OCI-LY7 (cell line): ENCODE data around the gene CST11. TPM values are rescaled to one million over a fixed set of nuclear protein-coding genes. Genes with fewer than 3 reads are reported as not detected.

ENCODE experiments used
- BruUV-seq: library from RNA; stranded (reverse); fragments of 400-500 nt; replicated peaks from 2 replicates; lab custom pipeline; 2021; lab: Mats Ljungman, UMichigan
- CTCF ChIA-PET: fragments of 300-600 bp; sonication (Branson Sonifier 250); formaldehyde crosslinking; loops from one replicate; lab custom pipeline; 2022; ENCODE audit warnings: antibody characterized with exemption; ENCODE audit not compliant: unreplicated experiment; lab: Charles Lee
- POLR2A ChIA-PET: fragments of 300-600 bp; sonication (Branson Sonifier 250); formaldehyde crosslinking; loops from one replicate; lab custom pipeline; 2022; ENCODE audit warnings: antibody characterized with exemption; lab: Charles Lee
- DNase-seq: peaks from one replicate; pipeline ENCODE4 v3.0.0-alpha.2; 2015; ENCODE audit warnings: low spot score
- H2AFZ ChIP-seq: fragments of 200-600 bp; sonication (generic), shearing (Covaris generic); 2 replicates; pipeline ENCODE4 v1.6.1; 2014; ENCODE audit warnings: mild to moderate bottlenecking, antibody characterized with exemption, low read length, moderate library complexity
- H3K27ac ChIP-seq: fragments of 200-600 bp; sonication (generic); 2 replicates; pipeline ENCODE4 v1.5.1; 2014; ENCODE audit warnings: mixed run types, low read depth, mild to moderate bottlenecking, moderate library complexity, low read length, inconsistent platforms; ENCODE audit not compliant: poor library complexity, severe bottlenecking
- H3K36me3 ChIP-seq: fragments of 200-600 bp; sonication (generic); 2 replicates; pipeline ENCODE4 v1.6.1; 2014; ENCODE audit warnings: mild to moderate bottlenecking, antibody characterized with exemption, low read length, moderate library complexity, mixed read lengths; ENCODE audit not compliant: insufficient read depth
- H3K4me1 ChIP-seq: fragments of 200-600 bp; sonication (generic); 2 replicates; pipeline ENCODE4 v1.5.1; 2014; ENCODE audit warnings: mild to moderate bottlenecking, low read length; ENCODE audit not compliant: insufficient read depth, poor library complexity, severe bottlenecking
- H3K4me2 ChIP-seq: fragments of 200-600 bp; sonication (generic); 2 replicates; pipeline ENCODE4 v1.6.1; 2014; ENCODE audit warnings: mild to moderate bottlenecking, low read length
- H3K4me3 ChIP-seq: fragments of 200-600 bp; sonication (generic); 2 replicates; pipeline ENCODE4 v1.5.1; 2014; ENCODE audit warnings: mild to moderate bottlenecking, low read depth, low read length; ENCODE audit not compliant: poor library complexity, severe bottlenecking
- H3K79me2 ChIP-seq: fragments of 200-600 bp; sonication (generic); 2 replicates; pipeline ENCODE4 v1.6.1; 2016; ENCODE audit warnings: low read depth, mild to moderate bottlenecking, low read length, moderate library complexity, mixed read lengths; ENCODE audit not compliant: insufficient read depth
- H3K9me2 ChIP-seq: fragments of 200-600 bp; sonication (generic); 2 replicates; pipeline ENCODE4 v1.6.1; 2016; ENCODE audit warnings: mild to moderate bottlenecking, low read length, mixed read lengths; ENCODE audit not compliant: insufficient read depth
- H3K9me3 ChIP-seq: fragments of 200-600 bp; sonication (generic); 2 replicates; pipeline ENCODE4 v1.6.1; 2014; ENCODE audit warnings: mild to moderate bottlenecking, mixed run types, low read length, mixed read lengths
- H4K20me1 ChIP-seq: fragments of 200-600 bp; sonication (generic); 2 replicates; pipeline ENCODE4 v1.6.1; 2014; ENCODE audit warnings: mild to moderate bottlenecking, antibody characterized with exemption, low read length, moderate library complexity, mixed read lengths; ENCODE audit not compliant: insufficient read depth
- EZH2phosphoT487 ChIP-seq: fragments of 200-600 bp; sonication (generic); IDR thresholded peaks from 2 replicates; pipeline ENCODE4 v1.6.1; 2018; ENCODE audit warnings: low read depth, borderline replicate concordance, mild to moderate bottlenecking, mixed run types, antibody characterized with exemption, low read length, moderate library complexity, mixed read lengths
- intact Hi-C: fragments of 100-400 bp; cut with micrococcal nuclease; formaldehyde crosslinking; loops from one replicate; pipeline ENCODE4 v1.10.0; 2022; ENCODE audit not compliant: unreplicated experiment
- total RNA-seq, 2 experiments: library from RNA; depleted of rRNA in 1 of 2; stranded (reverse); fragments of >200 nt in 1 of 2; shearing (Covaris generic) in 1 of 2; gene quantifications; 2 replicates each; pipeline ENCODE4 v1.2.3, GENCODE V29; 2014 to 2022
- TF ChIP-seq, protein P1 (sequence below): fragments of 200-600 bp; sonication (generic); conservative IDR thresholded peaks from 2 replicates; pipeline ENCODE4 v1.5.1; 2014; ENCODE audit warnings: mild to moderate bottlenecking, antibody characterized with exemption, low read length, moderate library complexity, mixed read lengths

Gene CST11
- total RNA-seq, 2 experiments from 2014 or later, result not detected

DNA sequence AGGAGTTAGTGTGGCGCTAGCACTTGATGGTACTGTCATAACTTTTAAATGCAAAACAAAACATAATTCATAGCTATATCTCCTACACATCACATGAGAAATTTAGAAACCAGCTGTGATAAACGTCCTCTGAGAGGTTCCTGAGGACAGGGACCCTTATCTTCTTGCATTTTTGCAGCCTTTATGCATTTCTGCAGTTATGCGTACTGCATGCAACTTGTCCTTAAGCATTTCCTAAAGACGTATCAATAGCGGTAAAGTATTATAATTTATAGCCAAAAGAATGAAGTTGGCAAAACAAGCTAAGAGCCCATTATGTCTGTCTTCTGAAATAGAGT, 33.0 kb downstream of the CST11 start:
- Histone ChIP-seq H3K36me3 (no peaks in the 10 kb centered on the region; the same call in 1 of the 2 replicates), H3K4me2 (peak overlapping the region; percentile 68), H2AFZ (no peak overlapping the region), H3K79me2 (peaks cover 40% of the 10 kb centered on the region; the same call in 1 of the 2 replicates), H3K9me3 (no peaks in the 10 kb centered on the region), H3K4me1 (peaks cover 19% of the 10 kb centered on the region), H3K27ac (no peak overlapping the region), H3K9me2 (no peaks in the 10 kb centered on the region), H3K4me3 (peak overlapping the region; percentile 100), H4K20me1 (peaks cover 16% of the 10 kb centered on the region; the same call in 1 of the 2 replicates)
- intact Hi-C loops, result no loop called here
- no peak for TF ChIP-seq EZH2phosphoT487
- DNase-seq, result no peak
- POLR2A ChIA-PET, result interaction anchor here (0.6 to 1.7 kb wide), 8 partner anchors 9 to 70 kb away, joined by 3 to 8 read pairs (median 4); partner anchors contain the start of gene NXT1
- CTCF ChIA-PET, result interaction anchor here (0.7 kb wide), 1 partner anchor 29 kb away, joined by 3 read pairs; no protein-coding TSS in a partner anchor
- TSS peak; percentile 55 for BruUV-seq

DNA sequence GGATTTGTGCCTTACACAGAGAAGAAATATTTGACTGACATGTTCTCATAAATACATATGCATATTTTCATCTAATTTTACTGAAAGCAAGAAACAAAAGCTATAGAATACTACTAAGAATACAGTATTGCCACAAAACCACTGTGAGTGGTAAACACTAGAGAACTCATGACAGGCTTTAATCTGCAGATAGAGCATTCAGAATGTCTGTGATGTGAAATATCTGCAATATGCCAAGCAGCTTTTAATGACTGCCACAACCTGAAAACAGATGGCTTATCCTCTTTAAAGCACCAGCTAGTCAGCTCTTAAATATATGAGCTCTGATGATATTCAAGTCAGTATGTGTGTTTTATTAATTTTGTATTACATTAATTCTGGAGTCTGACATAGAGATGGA, 34.8 kb downstream of the CST11 start:
- H3K9me3 ChIP-seq, result no peaks in the 10 kb centered on the region
- no peak for DNase-seq
- peaks cover 58% of the 10 kb centered on the region for H3K79me2 ChIP-seq
- no peak overlapping the region for H3K4me2 ChIP-seq
- H3K4me3 ChIP-seq, result no peak overlapping the region
- POLR2A ChIA-PET, result interaction anchor here (0.7 to 3.0 kb wide), 4 partner anchors 11 to 68 kb away, joined by 3 to 8 read pairs (median 6); no protein-coding TSS in a partner anchor
- CTCF ChIA-PET, result interaction anchor here (0.7 kb wide), 1 partner anchor 11 kb away, joined by 3 read pairs; no protein-coding TSS in a partner anchor
- no peak overlapping the region for H2AFZ ChIP-seq
- peaks cover 19% of the 10 kb centered on the region for H3K4me1 ChIP-seq
- TF ChIP-seq EZH2phosphoT487, result no peak
- TF ChIP-seq, protein P1, sequence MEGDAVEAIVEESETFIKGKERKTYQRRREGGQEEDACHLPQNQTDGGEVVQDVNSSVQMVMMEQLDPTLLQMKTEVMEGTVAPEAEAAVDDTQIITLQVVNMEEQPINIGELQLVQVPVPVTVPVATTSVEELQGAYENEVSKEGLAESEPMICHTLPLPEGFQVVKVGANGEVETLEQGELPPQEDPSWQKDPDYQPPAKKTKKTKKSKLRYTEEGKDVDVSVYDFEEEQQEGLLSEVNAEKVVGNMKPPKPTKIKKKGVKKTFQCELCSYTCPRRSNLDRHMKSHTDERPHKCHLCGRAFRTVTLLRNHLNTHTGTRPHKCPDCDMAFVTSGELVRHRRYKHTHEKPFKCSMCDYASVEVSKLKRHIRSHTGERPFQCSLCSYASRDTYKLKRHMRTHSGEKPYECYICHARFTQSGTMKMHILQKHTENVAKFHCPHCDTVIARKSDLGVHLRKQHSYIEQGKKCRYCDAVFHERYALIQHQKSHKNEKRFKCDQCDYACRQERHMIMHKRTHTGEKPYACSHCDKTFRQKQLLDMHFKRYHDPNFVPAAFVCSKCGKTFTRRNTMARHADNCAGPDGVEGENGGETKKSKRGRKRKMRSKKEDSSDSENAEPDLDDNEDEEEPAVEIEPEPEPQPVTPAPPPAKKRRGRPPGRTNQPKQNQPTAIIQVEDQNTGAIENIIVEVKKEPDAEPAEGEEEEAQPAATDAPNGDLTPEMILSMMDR, result no peak
- intact Hi-C loops, result no loop called here
- no peaks in the 10 kb centered on the region for H3K9me2 ChIP-seq
- no TSS peak for BruUV-seq
- H4K20me1 ChIP-seq, result peaks cover 16% of the 10 kb centered on the region; the same call in 1 of the 2 replicates
- no peak overlapping the region for H3K27ac ChIP-seq
- H3K36me3 ChIP-seq, result no peaks in the 10 kb centered on the region; the same call in 1 of the 2 replicates

DNA sequence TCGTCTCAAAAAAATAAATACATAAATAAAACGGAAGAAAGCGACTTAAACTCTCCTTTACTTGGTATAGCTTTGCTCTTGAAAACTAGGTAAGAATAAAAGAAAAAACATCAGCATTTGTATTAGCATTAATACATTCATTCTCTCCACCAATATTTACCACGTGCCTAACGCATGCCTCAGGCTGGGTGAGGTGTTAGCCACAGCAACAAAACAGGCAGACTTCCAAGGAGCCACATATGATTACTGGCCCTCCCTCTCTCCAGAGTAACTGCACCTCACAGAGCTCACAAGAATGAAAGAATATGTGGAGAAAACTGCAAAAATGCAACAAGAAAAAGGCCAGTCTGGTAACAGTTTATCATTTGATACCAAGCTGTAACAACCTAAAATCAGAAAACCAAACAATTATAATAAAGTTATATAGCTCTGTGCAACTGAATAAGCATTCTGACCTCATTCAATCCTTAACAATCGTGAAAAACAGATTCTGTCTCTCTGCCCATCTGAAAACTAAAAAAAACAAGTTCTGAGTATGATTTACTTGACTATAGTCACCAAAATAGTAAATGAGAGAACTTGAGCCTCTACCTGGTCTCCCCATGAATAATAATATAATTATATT, 36.6 kb downstream of the CST11 start:
- no peak for DNase-seq
- Histone ChIP-seq H2AFZ (no peak overlapping the region), H3K79me2 (peaks cover 73% of the 10 kb centered on the region), H4K20me1 (peaks cover 16% of the 10 kb centered on the region; the same call in 1 of the 2 replicates), H3K4me3 (no peak overlapping the region), H3K36me3 (peaks cover 5% of the 10 kb centered on the region), H3K9me3 (no peaks in the 10 kb centered on the region), H3K4me1 (peaks cover 12% of the 10 kb centered on the region), H3K4me2 (no peak overlapping the region), H3K9me2 (no peaks in the 10 kb centered on the region), H3K27ac (no peak overlapping the region)
- TF ChIP-seq, protein P1, result no peak
- no peak for TF ChIP-seq EZH2phosphoT487
- ChIA-PET POLR2A (interaction anchor here (0.7 to 3.0 kb wide), 3 partner anchors 12 to 58 kb away, joined by 3 to 8 read pairs (median 3); no protein-coding TSS in a partner anchor), CTCF (no interaction called here)
- BruUV-seq, result no TSS peak
- intact Hi-C loops, result no loop called here
